ENCODE results near the gene ST6GALNAC5. TPM values are rescaled to one million over a fixed set of nuclear protein-coding genes. Genes with fewer than 3 reads are reported as not detected.

ST6GALNAC5 gene
- total and polyA plus RNA-seq, 10 of the 15 experiments (the other 5 are each of a cell fraction or from before 2014, with no cell fraction given): under 0.01 to 1.8 (median 0.07) TPM; not detected in 6

GRCh38 chr1:76866566-76866965 lies 714 bp upstream of the ST6GALNAC5 start:
- H3K9me3 ChIP-seq (replicated peaks; ENCODE audit: control insufficient read depth, insufficient read depth, low read length): no peaks in the 10 kb centered on the region; the same call in 2 of the 3 replicates
- no peak for ATAC-seq
- H3K27me3 ChIP-seq (replicated peaks in 1 of 2; ENCODE audit: control insufficient read depth in 2 of 2, insufficient read depth in 2 of 2, low read length in 1 of 2): peaks cover 8 to 22% of the 10 kb centered on the region in 2 experiments
- H3K4me3 ChIP-seq: no peak overlapping the region
- ChIA-PET CTCF (interaction anchor here (1.4 kb wide), 1 partner anchor 535 kb away, joined by 4 read pairs; no protein-coding TSS in a partner anchor), POLR2A (interaction anchor here (2.0 kb wide), 1 partner anchor 33 kb away, joined by 5 read pairs; no protein-coding TSS in a partner anchor), SMC1A (ENCODE audit: uncharacterized antibody, unreplicated experiment) (interaction anchor here (1.1 to 2.2 kb wide), 3 partner anchors 13 to 25 kb away, joined by 3 to 5 read pairs (median 3); no protein-coding TSS in a partner anchor), RAD21 (ENCODE audit: unreplicated experiment) (no interaction called here)
- no peaks in the 10 kb centered on the region for H4K20me1 ChIP-seq (ENCODE audit: control insufficient read depth, insufficient read depth)
- no peak for FAIRE-seq
- H3K9ac ChIP-seq (ENCODE audit: control insufficient read depth, insufficient read depth, low read length): no peak overlapping the region
- H3K4me2 ChIP-seq (ENCODE audit: control insufficient read depth, insufficient read depth): no peak overlapping the region
- H3K4me1 ChIP-seq (ENCODE audit: control insufficient read depth, insufficient read depth, low read length): peaks cover 4% of the 10 kb centered on the region; the same call in 1 of the 2 replicates
- no peak overlapping the region for H3K27ac ChIP-seq (ENCODE audit: control insufficient read depth, insufficient read depth)
- H3K79me2 ChIP-seq (ENCODE audit: control insufficient read depth, insufficient read depth, low read length): no peaks in the 10 kb centered on the region
- H3K36me3 ChIP-seq (ENCODE audit: control insufficient read depth in 2 of 2, insufficient read depth in 2 of 2, low read length in 1 of 2): no peaks in the 10 kb centered on the region
- DNase-seq (ENCODE audit: low read depth, low spot score): no peak
- TF ChIP-seq STAT3 (IDR thresholded peaks at IDR 0.05; ENCODE audit: low read depth, low read length) (no peak), PAX5 (IDR thresholded peaks at IDR 0.05; ENCODE audit: borderline replicate concordance, low read depth, low read length) (no peak), IRF5 (IDR thresholded peaks at IDR 0.05; ENCODE audit: borderline replicate concordance) (no peak), RFX5 (IDR thresholded peaks at IDR 0.05; ENCODE audit: low read depth, low read length) (no peak), CBX3 (IDR thresholded peaks at IDR 0.05; ENCODE audit: borderline replicate concordance, low read depth) (no peak), ATF2 (IDR thresholded peaks at IDR 0.05; ENCODE audit: low read length) (no peak), STAT1 (conservative IDR thresholded peaks at IDR 0.05) (no peak), REST (IDR thresholded peaks at IDR 0.05; ENCODE audit: low read depth, low read length) (no peak), EP300 (IDR thresholded peaks at IDR 0.05; ENCODE audit: borderline replicate concordance in 1 of 2, control insufficient read depth in 1 of 2, low read depth in 2 of 2, low read length in 2 of 2) (no peak), ZNF24 (IDR thresholded peaks at IDR 0.05) (no peak), RCOR1 (conservative IDR thresholded peaks at IDR 0.05; ENCODE audit: low read depth, low read length) (no peak), HDGF (IDR thresholded peaks at IDR 0.05) (no peak)
- in situ Hi-C loops (cut with MboI) (no loop called here), intact Hi-C loops (cut with micrococcal nuclease; ENCODE audit: unreplicated experiment) (loop anchor here (10.0 kb wide), 1 partner anchor 532 kb away; no protein-coding TSS in a partner anchor)
- no peak overlapping the region for H2AFZ ChIP-seq (ENCODE audit: control insufficient read depth, low read depth, low read length)
- no TSS peak for BruUV-seq (replicated peaks)
- WGBS (ENCODE audit: insufficient coverage, insufficient replicate concordance, low lambda C conversion rate, missing lambda C conversion rate): 76% methylated on average over 4 of the region's 4 CpGs
